ENCODE results near the gene SYNC.

- no peak for TF ChIP-seq POLR2A (IDR thresholded peaks at IDR 0.05)
- TF ChIP-seq, protein P1, sequence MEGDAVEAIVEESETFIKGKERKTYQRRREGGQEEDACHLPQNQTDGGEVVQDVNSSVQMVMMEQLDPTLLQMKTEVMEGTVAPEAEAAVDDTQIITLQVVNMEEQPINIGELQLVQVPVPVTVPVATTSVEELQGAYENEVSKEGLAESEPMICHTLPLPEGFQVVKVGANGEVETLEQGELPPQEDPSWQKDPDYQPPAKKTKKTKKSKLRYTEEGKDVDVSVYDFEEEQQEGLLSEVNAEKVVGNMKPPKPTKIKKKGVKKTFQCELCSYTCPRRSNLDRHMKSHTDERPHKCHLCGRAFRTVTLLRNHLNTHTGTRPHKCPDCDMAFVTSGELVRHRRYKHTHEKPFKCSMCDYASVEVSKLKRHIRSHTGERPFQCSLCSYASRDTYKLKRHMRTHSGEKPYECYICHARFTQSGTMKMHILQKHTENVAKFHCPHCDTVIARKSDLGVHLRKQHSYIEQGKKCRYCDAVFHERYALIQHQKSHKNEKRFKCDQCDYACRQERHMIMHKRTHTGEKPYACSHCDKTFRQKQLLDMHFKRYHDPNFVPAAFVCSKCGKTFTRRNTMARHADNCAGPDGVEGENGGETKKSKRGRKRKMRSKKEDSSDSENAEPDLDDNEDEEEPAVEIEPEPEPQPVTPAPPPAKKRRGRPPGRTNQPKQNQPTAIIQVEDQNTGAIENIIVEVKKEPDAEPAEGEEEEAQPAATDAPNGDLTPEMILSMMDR (IDR thresholded peaks at IDR 0.05), result no peak
Measured at GRCh38 chr1:32709075-32709474, 6.5 kb upstream of the SYNC start.
